ENCODE results near the gene OR2B3.
"Not testable (repeated sequence)": the region's sequence is repeated elsewhere in the genome, so short reads cannot be mapped to it uniquely, and the experiment has no call there.

OR2B3 gene

GRCh38 chr6:29087213-29087612, at the start of gene OR2B3:
Gene OR2B3, minus strand, starts transcription at chr6:29087313. Its CDS starts 65 bp downstream, at chr6:29087248.
- no peak for DNase-seq

DNA sequence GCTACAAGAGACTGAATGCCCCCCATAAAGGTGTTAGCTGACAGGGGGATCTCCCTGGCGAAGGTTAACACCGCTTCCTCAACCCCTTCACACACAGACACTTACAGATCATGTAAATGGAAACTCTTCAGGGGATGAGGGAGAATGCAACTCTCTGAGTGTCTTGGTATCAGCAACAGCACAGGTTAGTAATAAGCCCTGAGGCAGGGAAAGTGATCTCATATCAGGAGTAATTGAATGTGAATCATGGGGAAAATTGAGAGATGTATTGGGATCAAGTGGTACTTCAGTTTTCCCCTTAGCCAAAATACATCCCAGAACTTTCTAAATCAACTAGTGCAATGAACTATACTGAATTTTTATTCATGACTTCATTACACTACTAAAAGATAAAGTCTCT, 44.6 kb upstream of the OR2B3 start:
- no peak for DNase-seq

GRCh38 chr6:29130644-29131043, 43.5 kb upstream of the OR2B3 start:
- no peak for DNase-seq

DNA sequence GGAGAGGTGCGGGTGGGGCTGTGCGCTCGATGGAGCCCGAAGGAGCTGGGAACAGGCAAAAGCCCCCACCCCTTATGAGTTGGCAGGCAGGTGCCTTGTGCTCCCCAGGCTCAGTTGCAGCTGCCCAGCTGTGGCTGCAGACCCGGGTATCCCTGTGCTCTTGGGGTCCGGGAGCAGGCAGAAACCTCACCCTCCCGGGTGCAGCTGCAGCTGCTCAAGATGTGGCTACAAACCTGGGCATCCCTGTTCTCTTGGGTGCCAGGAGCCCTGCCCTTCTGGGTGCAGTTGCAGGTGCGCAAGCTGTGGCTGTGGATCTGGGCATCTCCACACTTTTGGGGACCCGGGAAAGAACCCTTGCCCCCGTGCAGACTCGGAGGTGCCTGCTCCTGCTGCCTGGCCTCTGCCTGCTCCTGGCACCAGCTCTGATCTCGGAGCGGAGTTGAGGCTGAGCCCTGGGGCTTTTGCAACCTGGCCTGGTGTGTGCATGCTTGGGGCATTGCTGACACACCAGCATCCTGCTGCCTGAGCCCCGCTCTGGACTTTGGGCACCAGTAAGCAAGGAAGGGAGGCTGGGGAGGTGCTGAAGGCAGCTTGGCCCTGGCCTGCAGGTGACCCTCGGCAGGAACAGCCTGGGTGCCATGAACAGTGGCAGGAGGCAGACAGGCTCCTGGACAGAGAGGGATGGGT, 42.4 kb upstream of the OR2B3 start:
- no peak for DNase-seq

GRCh38 chr6:29114964-29115363, 27.9 kb upstream of the OR2B3 start:
- not testable (repeated sequence) for DNase-seq

- DNase-seq, result peak; percentile 56
Observed at GRCh38 chr6:29112135-29112534, 25.0 kb upstream of the OR2B3 start.

DNA sequence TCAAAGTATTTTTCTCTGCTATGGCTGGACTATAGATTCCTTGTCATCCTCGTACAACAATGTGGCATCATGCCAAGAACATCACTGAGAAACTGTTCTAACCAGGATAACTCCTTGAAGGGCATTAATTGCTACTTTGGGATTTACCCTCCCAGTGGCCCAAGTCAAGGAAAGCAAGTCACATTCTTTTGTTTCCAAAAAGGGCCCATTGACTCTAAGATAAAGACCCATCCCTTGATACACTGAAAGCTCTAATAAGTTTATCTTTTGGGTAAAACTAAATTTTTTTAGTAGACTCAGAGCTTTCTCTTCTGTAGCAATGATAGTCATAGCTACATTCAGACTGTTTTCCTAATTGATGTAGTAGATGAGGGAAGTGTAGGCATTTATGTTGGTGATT, 20.6 kb upstream of the OR2B3 start, which contains the start of gene OR2J3:
Gene OR2J3 (plus strand): TSS at position 301 of the 400 bp plus-strand sequence. CDS start 3,833 bp downstream, outside the sequence.
- no peak for DNase-seq

DNA sequence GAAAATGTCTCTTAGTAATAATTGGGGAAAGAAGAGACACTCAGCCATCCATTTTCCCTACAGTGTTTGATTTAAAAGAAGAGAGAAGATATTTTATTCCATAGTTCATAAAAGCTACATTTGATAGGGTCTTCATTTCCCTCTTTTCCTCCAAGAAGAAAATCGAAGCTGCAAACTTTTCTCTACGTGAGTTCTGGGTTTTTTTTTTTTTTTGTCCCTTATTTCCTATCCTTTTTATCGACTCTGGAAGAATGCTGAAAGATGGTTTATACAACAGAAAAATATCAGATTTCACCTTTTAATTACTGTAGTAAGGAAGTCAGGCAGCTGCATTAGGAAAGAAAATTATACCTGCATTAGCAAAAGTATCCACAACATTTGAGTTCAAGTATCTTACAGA, 12.1 kb upstream of the OR2B3 start, which contains the start of gene OR2J1:
Gene OR2J1 (plus strand): TSS at position 301 of the 400 bp plus-strand sequence. CDS start 1,453 bp downstream, outside the sequence.
- DNase-seq, result no peak

DNA sequence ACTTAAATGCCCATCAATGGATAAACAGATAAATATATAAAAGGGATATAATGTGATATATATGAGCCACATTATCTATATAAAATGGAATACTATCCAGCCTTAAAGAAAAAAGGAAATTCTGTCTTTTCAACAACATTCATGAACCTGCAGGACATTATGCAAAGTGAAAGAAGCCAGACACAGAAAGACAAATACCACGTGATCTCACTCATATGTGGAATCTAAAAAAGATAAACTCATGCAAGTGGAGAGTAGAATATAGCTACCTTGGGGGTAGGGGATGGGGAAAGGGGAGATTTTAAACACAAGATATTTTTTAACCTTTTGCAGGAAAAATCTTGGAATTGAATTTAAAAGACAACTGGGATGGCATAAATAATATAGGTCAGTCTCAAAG, 10.7 kb upstream of the OR2B3 start:
- no peak for DNase-seq

- DNase-seq, result no peak
Observed at GRCh38 chr6:29092957-29093356, 5.8 kb upstream of the OR2B3 start.

- no peak for DNase-seq
Observed at GRCh38 chr6:29082457-29082856, 4.7 kb downstream of the OR2B3 start.

GRCh38 chr6:29081312-29081711, 5.8 kb downstream of the OR2B3 start:
- no peak for DNase-seq

- DNase-seq, result no peak
Observed at GRCh38 chr6:29079203-29079602, 7.9 kb downstream of the OR2B3 start.

DNA sequence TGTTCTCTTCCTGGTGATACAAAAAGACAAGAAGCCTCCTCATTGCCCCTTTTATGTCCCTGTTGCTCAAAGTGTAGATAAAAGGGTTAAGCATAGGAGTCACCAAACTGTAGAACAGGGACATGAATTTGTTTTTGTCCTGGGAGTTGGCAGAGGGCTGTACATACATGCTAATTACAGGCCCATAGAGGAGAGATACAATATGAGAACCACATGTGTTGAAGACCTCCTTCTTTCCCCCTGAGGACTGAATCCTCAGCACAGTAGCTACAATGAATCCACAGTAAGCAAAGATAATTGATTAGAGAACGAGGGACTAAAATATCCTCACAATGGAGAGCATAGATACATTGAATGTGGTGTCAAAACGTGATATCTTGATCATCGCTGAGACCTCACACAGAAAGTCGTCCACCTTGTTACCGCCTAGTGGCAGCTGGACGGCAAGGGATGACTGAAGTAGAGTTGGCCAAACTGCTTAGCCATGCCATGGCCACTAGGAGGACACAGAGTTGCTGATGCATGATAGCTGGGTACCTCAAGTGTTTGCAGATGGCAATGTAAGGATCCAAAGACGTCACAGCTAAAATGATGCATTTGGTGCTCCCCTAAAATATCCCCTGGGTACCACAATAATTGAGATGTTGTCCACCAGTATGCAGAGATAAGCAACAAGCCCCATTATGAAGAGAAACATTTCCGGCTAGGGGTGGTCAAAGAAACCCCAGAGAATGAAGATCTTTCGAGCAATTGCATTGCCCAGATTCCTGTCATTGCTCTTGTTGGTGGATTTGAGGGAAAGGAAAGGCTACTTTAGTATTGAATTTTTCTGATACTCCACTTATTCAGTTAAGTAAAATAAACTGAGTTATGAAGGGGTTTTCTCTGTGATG, 15.0 kb downstream of the OR2B3 start:
- DNase-seq, result peak; percentile 80

GRCh38 chr6:29051680-29052079, 35.4 kb downstream of the OR2B3 start:
- DNase-seq, result no peak

- no peak for DNase-seq
Observed at GRCh38 chr6:29045075-29045474, 42.0 kb downstream of the OR2B3 start, which contains the start of gene OR2W1. Gene OR2W1, minus strand, starts transcription at chr6:29045175. Its CDS starts 0 bp downstream, at chr6:29045175.

All from islet precursor cell (in vitro differentiated cells).